GM12872 (cell line): Measurements from ENCODE around the gene ASS1.

Experiments used
- CTCF ChIP-seq: IDR thresholded peaks from 3 replicates; pipeline ENCODE4 v1.5.1; 2011; ENCODE audit warnings: low read depth, mild to moderate bottlenecking, low read length, moderate library complexity; ENCODE audit not compliant: insufficient read depth

Gene ASS1

GRCh38 chr9:130527651-130528310, 83.0 kb downstream of the ASS1 start:
- no peak for TF ChIP-seq CTCF

- TF ChIP-seq CTCF = no peak
These were observed 83.9 kb downstream of the ASS1 start for GRCh38 chr9:130528674-130529073.

GRCh38 chr9:130530938-130531337, 86.2 kb downstream of the ASS1 start:
- TF ChIP-seq CTCF = no peak

- no peak for TF ChIP-seq CTCF
These were observed 86.9 kb downstream of the ASS1 start for GRCh38 chr9:130531670-130532069.

- no peak for TF ChIP-seq CTCF
These were observed 87.8 kb downstream of the ASS1 start for GRCh38 chr9:130532426-130533080.

- TF ChIP-seq CTCF = no peak
These were observed 91.2 kb downstream of the ASS1 start for GRCh38 chr9:130535818-130536521.

- TF ChIP-seq CTCF = no peak
These were observed 91.9 kb downstream of the ASS1 start for GRCh38 chr9:130536701-130537107.
